HuH-7.5 (cell line): ENCODE measurements around the gene BIRC5.
"Not testable (repeated sequence)": the region's sequence is repeated elsewhere in the genome, so short reads cannot be mapped to it uniquely, and the experiment has no call there.

ENCODE experiments used
- DNase-seq: peaks from one replicate; pipeline ENCODE4 v3.0.0; 2011; ENCODE audit warnings: low spot score

The BIRC5 gene

DNA sequence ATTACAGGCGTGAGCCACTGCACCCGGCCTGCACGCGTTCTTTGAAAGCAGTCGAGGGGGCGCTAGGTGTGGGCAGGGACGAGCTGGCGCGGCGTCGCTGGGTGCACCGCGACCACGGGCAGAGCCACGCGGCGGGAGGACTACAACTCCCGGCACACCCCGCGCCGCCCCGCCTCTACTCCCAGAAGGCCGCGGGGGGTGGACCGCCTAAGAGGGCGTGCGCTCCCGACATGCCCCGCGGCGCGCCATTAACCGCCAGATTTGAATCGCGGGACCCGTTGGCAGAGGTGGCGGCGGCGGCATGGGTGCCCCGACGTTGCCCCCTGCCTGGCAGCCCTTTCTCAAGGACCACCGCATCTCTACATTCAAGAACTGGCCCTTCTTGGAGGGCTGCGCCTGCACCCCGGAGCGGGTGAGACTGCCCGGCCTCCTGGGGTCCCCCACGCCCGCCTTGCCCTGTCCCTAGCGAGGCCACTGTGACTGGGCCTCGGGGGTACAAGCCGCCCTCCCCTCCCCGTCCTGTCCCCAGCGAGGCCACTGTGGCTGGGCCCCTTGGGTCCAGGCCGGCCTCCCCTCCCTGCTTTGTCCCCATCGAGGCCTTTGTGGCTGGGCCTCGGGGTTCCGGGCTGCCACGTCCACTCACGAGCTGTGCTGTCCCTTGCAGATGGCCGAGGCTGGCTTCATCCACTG is at the start of gene BIRC5:
BIRC5 (plus strand) TSS at position 238 of the 690 bp plus-strand sequence; CDS start at position 302, 64 bp downstream.
- DNase-seq = peak; percentile 87

DNA sequence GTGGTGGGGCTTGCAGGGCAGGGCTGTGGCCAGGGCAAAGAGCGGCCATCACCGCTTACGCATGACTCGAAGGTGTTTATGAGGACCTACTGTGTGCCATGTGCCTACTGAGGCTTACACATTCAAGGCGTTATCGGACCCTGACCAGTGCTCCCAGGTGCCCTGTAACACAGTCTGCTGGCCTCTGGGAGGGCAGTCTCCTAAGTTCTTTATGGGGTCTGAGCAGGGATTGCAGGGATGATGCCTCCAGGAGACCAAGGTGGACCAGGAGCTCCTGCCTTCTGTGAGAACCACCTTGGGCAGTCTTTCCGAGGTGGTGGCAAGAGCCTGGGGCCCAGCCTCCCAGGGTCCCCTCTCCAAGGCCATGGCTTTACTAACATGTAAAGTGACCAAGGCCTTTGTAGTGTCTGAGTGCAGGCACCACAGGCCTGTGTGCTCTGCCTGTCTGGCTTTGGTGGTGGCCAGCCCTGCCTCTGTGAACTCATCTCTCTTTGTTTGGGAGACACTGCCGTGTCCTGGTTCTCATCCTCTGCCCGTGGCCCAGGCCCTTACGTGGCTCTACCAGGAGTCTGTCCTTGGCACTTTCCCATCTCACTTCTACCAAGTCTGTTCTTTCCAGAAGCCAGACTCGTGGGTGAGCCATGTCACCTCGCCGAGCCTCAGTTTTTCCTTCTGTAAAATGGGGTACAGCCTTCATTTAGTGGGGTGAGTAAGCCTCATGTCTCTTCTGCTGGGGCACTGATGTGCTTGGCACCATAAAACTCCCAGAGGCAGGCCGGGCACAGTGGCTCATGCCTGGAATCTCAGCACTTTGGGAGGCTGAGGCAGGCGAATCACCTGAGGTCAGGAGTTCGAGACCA is 49.1 kb upstream of the BIRC5 start:
- DNase-seq = no peak

DNA sequence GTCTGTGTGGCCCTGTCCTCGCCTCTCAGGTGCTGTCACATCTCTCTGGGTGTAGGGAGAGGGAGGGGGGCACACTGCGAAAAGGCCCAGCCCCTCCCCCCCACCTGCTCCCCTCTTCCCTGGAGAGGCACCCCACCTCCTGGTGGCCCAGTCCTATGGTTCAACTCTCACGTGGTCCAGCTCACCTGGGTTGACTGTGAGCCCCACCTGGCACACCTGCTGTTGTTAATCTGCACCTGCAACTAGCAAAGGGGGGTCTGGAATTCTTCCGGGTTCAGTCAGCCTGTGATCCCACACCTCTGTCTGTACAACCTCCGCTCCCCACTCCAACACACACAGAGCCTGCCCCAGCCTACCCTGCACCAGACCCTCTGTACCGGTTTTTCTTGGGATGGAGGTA is 47.6 kb upstream of the BIRC5 start:
- DNase-seq = no peak

DNA sequence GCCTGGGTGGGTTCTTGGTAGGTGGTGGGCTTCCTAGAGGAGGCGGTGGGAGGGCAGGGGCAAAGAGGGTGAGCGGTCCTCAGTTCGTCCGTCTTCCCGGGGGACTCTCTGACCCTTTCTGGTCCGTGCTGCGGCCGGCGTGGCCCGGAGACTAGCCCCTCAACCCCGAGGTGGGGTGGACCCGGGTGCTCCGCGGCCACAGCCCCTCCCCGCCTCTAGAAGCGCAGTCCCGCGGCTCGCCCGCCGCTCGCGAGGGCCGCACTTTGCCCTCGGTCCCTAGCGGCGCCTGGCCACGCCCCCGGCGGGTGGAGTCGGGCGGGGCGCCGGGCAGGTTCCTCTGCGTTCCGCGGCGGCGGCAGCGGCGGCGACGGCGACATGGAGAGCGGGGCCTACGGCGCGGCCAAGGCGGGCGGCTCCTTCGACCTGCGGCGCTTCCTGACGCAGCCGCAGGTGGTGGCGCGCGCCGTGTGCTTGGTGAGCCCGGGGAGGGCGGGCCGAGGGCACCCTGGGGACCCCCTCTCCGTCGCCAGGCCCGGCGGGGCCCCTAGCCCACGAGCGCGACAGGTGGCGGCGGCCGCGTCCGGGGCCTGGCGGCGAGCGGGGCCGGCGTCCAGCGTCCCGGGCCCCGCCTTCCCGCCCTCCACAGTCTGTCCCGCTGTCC is 45.7 kb upstream of the BIRC5 start, which contains the start of gene SYNGR2:
SYNGR2 (plus strand) TSS at position 340 of the 661 bp plus-strand sequence; CDS start at position 376, 36 bp downstream.
- peak; percentile 84 for DNase-seq

DNA sequence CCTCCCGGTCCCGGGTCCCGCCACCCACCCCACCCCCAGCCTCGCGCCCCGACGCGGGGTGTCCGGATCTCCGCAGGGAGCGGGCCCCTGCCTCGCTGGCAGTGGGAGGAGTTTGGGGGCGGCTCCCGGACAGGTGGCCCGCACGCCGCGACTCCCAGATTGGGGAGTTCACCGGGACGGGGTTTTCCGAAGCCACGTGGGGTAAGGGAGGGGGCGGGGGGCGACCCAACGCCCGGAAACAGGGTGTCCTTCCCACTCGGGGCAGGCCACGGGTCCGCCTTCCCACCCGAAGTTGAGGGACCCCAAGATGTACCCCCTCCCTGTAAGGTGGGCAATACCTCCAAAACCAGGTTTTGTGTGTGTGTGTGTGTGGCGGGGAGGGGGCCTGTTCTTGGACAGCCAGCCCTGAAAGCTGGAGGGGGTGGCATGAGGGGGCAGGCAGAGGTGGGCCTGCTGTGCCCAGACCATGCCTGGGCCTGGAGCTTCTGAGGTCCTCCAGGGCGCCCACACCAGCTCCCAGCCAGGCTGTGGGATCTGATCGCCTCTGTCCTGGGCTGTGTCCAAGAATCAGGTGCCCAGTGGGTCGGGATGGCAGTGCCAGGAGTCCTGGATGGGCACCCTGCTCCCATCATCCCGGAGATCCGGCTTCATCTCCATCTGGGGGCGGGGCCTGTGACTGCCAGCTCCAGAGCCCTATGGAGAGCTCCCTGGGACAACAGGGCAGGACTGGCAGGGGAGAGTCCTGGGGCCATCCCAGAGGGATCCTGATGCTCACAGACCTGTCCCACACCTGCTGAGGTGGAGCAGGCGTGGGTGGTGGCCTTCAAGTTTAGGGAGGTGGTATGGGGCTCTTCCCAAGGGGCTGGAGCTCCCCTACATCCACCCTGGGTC is 44.9 kb upstream of the BIRC5 start:
- peak; percentile 77 for DNase-seq

DNA sequence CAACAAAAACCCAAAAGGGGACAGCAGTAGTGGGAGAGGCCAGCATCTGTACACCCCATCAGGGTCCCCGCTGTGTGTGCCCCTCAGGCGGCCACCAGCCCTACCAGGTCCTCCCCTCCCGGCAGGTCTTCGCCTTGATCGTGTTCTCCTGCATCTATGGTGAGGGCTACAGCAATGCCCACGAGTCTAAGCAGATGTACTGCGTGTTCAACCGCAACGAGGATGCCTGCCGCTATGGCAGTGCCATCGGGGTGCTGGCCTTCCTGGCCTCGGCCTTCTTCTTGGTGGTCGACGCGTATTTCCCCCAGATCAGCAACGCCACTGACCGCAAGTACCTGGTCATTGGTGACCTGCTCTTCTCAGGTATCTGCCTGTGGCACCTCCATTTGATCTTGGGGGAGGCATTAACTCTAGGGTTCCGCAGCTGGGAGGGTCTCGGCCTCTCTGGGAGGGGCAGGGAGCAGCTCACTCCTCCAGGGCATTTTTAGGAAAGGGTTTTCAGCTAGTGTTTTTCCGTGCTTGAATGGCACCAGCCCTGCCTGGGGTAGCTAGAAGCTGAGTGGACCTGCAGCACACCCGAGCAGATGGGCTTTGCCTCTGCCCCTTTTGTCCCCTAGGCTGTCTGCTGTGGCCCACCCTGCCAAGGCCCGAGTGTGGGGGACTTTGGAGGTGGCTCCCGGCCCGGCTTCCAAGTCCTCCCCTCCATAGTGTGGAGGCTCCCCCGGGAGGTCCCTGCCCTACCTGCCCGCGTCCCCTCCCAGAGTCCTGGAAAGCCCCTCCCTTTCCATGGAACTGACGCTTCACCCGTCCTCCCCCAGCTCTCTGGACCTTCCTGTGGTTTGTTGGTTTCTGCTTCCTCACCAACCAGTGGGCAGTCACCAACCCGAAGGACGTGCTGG is 43.1 kb upstream of the BIRC5 start:
- no peak for DNase-seq

DNA sequence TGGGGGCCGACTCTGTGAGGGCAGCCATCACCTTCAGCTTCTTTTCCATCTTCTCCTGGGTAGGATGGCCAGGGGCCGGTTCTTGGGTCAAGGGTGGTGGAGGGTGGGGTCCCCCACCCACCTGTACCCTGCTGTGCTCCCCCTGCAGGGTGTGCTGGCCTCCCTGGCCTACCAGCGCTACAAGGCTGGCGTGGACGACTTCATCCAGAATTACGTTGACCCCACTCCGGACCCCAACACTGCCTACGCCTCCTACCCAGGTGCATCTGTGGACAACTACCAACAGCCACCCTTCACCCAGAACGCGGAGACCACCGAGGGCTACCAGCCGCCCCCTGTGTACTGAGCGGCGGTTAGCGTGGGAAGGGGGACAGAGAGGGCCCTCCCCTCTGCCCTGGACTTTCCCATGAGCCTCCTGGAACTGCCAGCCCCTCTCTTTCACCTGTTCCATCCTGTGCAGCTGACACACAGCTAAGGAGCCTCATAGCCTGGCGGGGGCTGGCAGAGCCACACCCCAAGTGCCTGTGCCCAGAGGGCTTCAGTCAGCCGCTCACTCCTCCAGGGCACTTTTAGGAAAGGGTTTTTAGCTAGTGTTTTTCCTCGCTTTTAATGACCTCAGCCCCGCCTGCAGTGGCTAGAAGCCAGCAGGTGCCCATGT is 42.3 kb upstream of the BIRC5 start:
- not testable (repeated sequence) for DNase-seq

DNA sequence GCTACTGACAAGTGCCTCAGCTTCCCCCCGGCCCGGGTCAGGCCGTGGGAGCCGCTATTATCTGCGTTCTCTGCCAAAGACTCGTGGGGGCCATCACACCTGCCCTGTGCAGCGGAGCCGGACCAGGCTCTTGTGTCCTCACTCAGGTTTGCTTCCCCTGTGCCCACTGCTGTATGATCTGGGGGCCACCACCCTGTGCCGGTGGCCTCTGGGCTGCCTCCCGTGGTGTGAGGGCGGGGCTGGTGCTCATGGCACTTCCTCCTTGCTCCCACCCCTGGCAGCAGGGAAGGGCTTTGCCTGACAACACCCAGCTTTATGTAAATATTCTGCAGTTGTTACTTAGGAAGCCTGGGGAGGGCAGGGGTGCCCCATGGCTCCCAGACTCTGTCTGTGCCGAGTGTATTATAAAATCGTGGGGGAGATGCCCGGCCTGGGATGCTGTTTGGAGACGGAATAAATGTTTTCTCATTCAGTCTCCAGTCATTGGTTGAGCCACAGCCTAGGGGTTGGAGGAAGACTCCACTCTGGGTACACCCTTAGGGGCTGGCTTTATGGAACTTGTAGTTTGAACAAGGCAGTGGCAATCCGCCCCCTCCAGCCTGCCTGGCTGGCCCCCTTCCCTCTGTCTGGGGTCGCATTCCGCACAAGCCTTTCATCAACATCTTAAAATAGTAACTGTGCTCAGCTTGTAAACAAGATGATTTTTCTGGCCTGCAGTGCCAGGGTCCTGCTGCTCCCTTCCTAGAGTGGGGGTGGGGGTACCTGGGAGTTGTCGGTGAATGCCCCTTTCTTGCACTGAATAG is 41.6 kb upstream of the BIRC5 start:
- no peak for DNase-seq

DNA sequence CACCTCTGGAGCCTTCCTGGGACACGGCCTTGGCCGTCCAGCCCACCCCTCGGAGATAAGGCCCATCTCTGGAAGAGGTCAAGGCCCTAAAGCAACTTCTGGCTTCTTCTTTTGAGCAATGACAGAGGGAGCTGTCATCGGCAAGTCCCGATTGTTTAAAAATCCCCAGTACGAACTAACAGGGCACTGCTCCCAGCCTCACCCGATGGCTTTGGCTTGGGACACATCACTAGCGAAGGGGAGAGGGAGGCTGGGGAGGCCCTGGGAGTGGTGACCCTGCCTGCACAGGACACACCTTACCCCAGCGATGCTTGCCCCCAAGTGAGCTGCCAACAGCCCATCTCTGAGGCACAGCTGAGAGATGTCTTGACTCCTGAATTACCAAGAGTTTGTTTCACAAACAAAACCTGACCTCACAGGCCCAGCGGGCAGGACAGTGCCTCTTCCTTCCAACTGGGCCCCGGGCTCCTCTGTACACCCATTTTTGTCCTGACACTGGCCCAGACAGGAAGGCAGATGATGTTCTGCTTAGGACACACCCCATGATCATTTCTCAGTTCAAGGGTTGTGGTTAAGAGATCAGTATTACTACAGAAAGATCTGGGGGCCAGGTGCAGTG is 40.8 kb upstream of the BIRC5 start:
- DNase-seq = no peak

DNA sequence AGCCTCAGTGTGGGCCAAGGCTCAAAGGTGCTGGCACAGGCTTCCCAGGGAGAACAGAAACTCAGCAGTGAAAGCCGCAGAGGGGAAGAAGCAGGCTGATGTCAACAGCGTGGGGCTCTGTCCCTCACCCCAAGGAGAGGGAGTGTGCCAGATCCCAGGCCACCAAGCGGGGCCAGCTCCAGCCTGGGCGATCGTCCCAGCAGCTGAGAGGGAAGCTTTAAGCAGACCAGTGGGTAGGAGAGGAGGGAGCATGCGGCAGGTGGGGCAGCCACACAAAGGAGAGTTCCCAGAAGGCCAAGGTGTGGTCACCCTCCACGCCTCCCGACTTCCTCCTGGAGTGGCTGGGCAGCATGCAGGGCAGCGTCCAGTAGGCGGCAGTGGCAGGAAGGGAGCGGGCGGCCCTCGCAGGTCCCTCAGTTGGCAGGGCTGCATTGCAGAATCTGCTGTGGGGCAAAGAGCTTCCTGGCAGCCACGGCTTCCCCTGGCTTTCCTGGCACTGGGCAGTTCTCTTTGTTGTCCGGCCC is 39.6 kb upstream of the BIRC5 start:
- no peak for DNase-seq

DNA sequence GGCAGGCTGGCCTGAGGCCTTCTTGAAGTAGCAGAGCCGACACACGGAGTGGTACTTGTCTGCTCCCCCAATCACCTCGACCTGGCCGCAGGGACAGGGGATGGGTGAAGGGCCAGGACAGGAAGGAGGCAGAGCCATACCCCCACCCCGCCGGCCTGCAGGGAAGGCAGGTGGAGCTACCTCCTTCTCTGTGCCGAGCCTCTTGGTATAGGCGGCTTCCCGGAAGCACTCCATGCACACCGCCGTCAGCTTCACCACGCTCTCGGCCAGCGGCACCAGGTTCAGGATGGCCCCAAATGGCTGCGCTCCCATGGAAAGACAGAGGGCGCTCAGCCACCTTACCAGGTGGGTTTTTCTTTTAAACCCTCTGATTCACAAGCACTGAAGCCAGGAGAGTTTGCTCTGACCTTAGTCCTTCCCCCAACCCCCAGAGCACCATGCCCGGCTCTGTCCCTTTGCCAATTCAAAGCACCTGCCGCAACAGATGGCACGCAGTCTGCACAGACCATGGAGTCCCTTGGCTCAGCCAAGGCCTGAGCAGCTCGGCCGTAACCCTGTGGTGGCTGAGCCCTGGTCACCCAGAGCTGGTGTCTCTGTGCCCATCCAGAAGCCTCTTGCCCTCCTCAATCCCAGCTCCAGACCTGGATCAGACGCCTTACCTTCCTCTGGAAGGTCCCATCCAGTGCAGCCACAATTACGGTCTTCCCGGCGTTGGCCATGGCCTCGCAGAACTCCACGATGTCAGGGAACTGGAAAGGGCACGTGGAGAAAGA is 39.0 kb upstream of the BIRC5 start:
- no peak for DNase-seq

DNA sequence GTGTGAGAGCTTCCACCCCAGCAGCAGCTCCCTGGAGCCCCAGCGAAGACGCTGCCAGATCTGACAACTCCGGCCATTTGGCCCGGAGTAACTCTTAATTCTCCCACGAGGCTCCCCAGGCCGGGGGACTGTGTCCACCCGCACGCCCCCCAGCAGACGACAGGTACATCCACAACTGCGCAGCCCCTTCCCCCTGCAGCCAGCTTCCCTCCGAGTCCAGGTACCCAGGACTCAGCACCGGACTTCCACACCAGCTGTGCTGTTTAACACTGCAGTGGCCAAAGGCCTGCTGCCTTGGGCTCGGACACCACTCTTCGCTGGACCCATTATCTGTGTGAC is 38.4 kb upstream of the BIRC5 start:
- no peak for DNase-seq

DNA sequence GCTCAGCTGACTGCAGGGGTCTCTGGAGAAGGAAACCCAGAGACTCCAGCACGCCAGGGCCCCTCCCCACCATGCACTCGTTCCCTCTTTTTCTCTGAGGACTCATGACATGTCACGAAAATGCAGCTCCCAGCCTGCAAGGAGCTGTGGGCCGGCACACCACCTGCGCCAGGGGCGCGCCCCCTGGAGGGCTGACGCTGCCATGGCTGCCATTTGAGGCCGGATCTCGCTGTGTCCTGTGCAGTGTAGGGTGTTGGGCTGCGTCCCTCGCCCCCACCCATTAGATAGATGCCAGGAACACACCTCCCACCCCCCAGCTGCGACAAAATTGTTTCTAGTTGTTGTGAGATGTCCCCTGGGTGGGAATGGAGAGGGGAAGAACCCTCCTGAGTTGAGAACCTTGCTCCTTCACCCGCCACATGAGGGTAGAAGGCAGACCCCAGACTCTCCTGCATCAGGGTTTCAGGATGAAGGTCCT is 37.5 kb upstream of the BIRC5 start:
- DNase-seq = no peak

DNA sequence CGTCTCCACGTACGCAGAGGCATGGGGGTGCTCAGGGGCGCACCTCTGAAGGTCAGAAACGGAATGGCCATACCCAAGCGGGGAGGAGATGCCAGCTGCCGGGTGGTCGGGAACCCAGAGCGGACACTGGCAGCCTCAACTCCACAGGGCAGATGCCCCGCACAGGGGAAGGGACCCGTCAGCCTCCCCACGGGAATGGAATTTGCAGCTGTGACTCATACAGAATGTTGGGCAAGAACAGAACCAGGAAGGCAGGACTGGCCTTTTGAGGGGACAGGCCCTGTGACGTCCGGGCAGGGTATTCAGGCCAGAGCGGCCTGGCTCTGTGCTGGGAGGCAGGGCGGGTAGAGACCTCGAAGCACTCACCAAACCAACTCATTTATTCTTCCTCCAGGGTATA is 34.7 kb upstream of the BIRC5 start:
- no peak for DNase-seq

DNA sequence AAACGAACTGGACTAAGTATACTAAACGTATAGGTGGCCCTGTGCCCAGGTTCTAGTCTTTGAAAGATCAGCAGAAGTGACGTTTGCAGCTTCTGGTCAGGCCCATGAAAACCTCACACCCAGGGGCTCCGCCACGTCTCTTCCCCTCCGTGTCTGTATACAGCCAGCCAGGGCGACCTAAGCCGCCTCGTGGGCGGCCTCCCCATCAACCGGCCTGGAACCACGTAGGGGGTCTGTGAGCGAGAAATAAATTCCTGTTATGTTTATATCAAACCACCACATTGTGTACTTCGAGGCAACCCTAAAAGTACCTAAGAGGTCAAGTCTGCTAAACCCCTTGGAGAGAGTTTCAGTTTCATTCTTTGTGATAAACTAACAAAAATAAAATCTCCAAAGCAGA is 34.0 kb upstream of the BIRC5 start:
- no peak for DNase-seq

DNA sequence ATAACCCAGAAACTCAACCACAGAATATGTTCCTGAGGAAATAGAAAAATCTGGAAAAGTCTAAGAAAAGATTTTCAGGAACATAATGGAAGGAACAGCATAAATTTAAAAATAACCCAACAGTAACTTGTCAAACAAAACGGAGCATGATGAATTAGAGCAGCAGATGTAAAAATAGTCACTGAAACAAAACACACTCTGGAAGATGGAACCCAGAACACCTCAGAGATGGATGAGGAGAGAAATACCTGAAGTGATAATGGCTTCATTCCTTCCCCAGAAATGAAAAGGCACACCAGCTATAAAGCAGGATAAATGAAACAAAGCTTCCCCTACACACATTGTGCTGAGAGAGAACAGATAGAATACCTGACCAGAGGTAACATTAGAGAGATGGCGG is 33.5 kb upstream of the BIRC5 start:
- DNase-seq = no peak

DNA sequence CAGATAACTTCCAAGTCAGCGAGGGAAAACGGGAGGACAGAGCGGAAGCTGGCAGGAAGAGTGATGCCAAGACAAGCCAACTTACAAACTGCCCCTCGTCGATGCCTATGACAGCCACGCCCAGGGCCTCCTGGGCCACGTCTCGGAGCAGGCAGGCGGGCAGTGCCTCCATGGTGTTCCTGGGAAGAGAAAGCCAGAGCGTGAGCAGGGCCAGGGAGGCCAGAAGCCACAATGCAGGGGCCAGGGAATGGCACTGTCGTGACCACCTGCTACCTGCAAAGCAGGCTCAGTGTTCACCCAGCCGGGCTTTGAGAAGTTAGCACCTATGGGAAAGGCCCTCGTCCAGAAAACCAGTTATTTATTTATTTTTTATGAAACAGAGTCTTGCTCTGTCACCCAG is 31.5 kb upstream of the BIRC5 start:
- no peak for DNase-seq

DNA sequence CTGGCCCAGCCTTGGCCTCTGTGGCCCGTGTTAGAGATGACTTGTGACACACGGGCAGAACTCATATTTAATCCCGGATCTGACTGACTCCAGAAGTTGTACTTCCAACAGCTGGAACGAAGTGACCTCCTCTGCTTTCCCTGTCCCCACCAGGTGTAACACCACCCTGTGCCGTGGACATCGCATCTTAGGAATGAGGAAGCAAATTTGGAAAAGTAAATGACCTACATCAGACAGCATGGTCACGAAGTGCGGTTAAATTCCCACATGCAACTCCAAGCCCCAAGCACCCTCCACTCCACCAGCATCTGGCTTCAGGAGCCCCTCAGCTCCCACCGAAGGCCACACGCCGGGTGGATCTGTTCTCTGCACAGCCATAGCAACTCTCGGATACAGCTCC is 30.1 kb upstream of the BIRC5 start:
- no peak for DNase-seq
